Neural cell (in vitro differentiated cells): ENCODE measurements around the gene NRROS.

Experiments
- CTCF ChIP-seq: fragments of 450-650 bp; IDR thresholded peaks from 2 replicates; pipeline ENCODE4 v1.5.1; 2014; ENCODE audit warnings: antibody characterized with exemption, mild to moderate bottlenecking, moderate library complexity; ENCODE audit not compliant: poor library complexity, severe bottlenecking
- EZH2 ChIP-seq: fragments of 200-600, 300-800 bp; shearing (Covaris generic), sonication (generic); IDR thresholded peaks from 2 replicates; pipeline ENCODE4 v1.6.1; 2014; ENCODE audit warnings: antibody characterized with exemption, low read length, borderline replicate concordance, mild to moderate bottlenecking; ENCODE audit not compliant: insufficient read depth, poor library complexity, severe bottlenecking
- RAD21 ChIP-seq: fragments of 450-650 bp; conservative IDR thresholded peaks from 2 replicates; pipeline ENCODE4 v1.6.1; 2014; ENCODE audit warnings: antibody characterized with exemption, mild to moderate bottlenecking, moderate library complexity
- SMC3 ChIP-seq: fragments of 450-650 bp; conservative IDR thresholded peaks from 2 replicates; pipeline ENCODE4 v1.6.1; 2014; ENCODE audit warnings: antibody characterized with exemption, mild to moderate bottlenecking, moderate library complexity; ENCODE audit not compliant: poor library complexity

- no peak for TF ChIP-seq CTCF
- no peak for TF ChIP-seq RAD21
- no peak for TF ChIP-seq SMC3
- no peak for TF ChIP-seq EZH2
These were observed 22.2 kb upstream of the NRROS start for GRCh38 chr3:196617256-196617655.
